GM12874 (cell line): ENCODE data around the gene FRS3.

Source experiments
- CTCF ChIP-seq: IDR thresholded peaks from 2 replicates; pipeline ENCODE4 v1.5.1; 2011; ENCODE audit warnings: low read depth, mild to moderate bottlenecking, control low read depth, low read length, moderate library complexity; ENCODE audit not compliant: insufficient read depth

FRS3 gene

GRCh38 chr6:41731561-41732086 is 48.1 kb downstream of the FRS3 start:
- TF ChIP-seq CTCF = no peak

DNA sequence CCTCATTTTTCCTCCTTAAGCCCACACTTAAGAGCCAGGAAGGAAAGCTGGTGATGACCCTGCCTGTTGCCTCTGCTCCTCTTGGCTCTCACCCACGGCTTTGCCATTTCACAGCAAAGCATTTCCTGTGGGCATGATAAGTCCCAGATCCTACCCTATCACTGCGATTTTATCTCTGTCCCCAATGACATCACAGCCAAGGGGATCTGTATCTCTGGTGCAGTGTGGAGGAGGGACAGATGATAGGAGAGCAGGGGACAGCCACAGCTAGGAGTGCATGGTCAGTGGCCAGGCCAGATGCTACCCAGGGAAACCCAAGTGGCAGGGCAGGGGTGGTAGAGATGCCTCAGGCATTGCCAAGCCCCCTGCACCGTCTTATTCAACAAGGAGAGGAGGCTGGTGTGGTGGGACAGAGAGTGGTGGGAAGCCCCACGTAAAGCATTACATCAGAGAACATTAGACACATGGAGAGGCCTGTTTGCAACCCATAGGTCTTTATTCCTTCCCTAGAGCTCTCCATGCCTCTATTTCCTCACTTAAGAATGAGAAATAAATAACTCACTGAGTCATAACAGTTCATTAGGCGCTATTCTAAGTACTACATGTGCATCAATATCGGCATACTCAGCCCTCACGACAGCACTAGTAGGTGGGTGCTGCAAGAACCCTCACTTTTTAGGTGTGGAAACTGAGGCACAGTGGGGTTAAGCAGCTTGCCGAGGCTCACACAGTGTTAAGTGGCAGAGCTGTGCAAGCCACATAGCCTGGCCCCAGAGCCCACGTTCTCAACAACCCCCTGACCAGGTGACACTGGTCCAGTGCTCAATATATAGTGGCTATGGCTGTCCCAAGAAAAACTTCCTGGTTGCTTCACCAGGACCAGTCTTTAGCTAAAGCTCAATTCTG is 48.9 kb downstream of the FRS3 start:
- TF ChIP-seq CTCF = no peak

- no peak for TF ChIP-seq CTCF
These were observed 50.1 kb downstream of the FRS3 start for GRCh38 chr6:41729624-41730023.

- no peak for TF ChIP-seq CTCF
These were observed 50.7 kb downstream of the FRS3 start for GRCh38 chr6:41728954-41729353.

GRCh38 chr6:41728073-41728936 is 51.4 kb downstream of the FRS3 start:
- TF ChIP-seq CTCF = no peak

- TF ChIP-seq CTCF = no peak
These were observed 52.0 kb downstream of the FRS3 start for GRCh38 chr6:41727705-41728072.

- TF ChIP-seq CTCF = no peak
These were observed 52.8 kb downstream of the FRS3 start for GRCh38 chr6:41726876-41727275.
